Endothelial cell of umbilical vein (primary cell): ENCODE data around the gene LRP1.

ENCODE experiments used
- FOS ChIP-seq: IDR thresholded peaks from 2 replicates; pipeline ENCODE4 v1.6.1; 2011; ENCODE audit warnings: mild to moderate bottlenecking, low read length, moderate library complexity, borderline replicate concordance; ENCODE audit not compliant: insufficient read depth
- MAX ChIP-seq: IDR thresholded peaks from 2 replicates; pipeline ENCODE4 v1.6.1; 2011; ENCODE audit not compliant: insufficient read depth, insufficient read length
- POLR2A ChIP-seq: IDR thresholded peaks from 2 replicates; pipeline ENCODE4 v1.6.1; 2012; ENCODE audit warnings: low read depth, mild to moderate bottlenecking, control low read depth, low read length
- POLR2AphosphoS5 ChIP-seq: IDR thresholded peaks from 2 replicates; pipeline ENCODE4 v1.6.1; 2012; ENCODE audit warnings: low read depth, mild to moderate bottlenecking, control low read depth, low read length, moderate library complexity; ENCODE audit not compliant: insufficient read depth
- TF ChIP-seq, protein P1 (sequence below), 2 donors: IDR thresholded peaks; 1 replicate in 1 of 2; 2 replicates in 1 of 2; pipeline ENCODE4 v1.5.1; 2011; ENCODE audit warnings: low read length in 2 of 2, mild to moderate bottlenecking in 2 of 2, moderate library complexity in 2 of 2, control low read depth in 1 of 2, inconsistent platforms in 1 of 2, low read depth in 1 of 2; ENCODE audit not compliant: insufficient read depth in 1 of 2; ENCODE audit errors: extremely low read depth in 1 of 2

- TF ChIP-seq, protein P1, sequence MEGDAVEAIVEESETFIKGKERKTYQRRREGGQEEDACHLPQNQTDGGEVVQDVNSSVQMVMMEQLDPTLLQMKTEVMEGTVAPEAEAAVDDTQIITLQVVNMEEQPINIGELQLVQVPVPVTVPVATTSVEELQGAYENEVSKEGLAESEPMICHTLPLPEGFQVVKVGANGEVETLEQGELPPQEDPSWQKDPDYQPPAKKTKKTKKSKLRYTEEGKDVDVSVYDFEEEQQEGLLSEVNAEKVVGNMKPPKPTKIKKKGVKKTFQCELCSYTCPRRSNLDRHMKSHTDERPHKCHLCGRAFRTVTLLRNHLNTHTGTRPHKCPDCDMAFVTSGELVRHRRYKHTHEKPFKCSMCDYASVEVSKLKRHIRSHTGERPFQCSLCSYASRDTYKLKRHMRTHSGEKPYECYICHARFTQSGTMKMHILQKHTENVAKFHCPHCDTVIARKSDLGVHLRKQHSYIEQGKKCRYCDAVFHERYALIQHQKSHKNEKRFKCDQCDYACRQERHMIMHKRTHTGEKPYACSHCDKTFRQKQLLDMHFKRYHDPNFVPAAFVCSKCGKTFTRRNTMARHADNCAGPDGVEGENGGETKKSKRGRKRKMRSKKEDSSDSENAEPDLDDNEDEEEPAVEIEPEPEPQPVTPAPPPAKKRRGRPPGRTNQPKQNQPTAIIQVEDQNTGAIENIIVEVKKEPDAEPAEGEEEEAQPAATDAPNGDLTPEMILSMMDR (IDR thresholded peaks at IDR 0.05; ENCODE audit: extremely low read depth in 1 of 2, insufficient read depth in 1 of 2, low read depth in 1 of 2, low read length in 2 of 2): no peak
- TF ChIP-seq MAX (no peak), POLR2A (no peak), POLR2AphosphoS5 (no peak), FOS (no peak)
Observed at GRCh38 chr12:57201631-57202030, 73.3 kb downstream of the LRP1 start.
